GM18907 (cell line): Measurements from ENCODE around the gene TIMMDC1.
A peak's percentile ranks its signal among the peaks of the same experiment; 100 is the strongest.
"Not testable (repeated sequence)": the region's sequence is repeated elsewhere in the genome, so short reads cannot be mapped to it uniquely, and the experiment has no call there.

Source experiments
- ATAC-seq: cut with Tn5 transposase; IDR thresholded peaks from one replicate; pipeline ENCODE4 v1.9.1; 2021; ENCODE audit warnings: mild to moderate bottlenecking, moderate library complexity; ENCODE audit not compliant: unreplicated experiment

TIMMDC1 gene

DNA sequence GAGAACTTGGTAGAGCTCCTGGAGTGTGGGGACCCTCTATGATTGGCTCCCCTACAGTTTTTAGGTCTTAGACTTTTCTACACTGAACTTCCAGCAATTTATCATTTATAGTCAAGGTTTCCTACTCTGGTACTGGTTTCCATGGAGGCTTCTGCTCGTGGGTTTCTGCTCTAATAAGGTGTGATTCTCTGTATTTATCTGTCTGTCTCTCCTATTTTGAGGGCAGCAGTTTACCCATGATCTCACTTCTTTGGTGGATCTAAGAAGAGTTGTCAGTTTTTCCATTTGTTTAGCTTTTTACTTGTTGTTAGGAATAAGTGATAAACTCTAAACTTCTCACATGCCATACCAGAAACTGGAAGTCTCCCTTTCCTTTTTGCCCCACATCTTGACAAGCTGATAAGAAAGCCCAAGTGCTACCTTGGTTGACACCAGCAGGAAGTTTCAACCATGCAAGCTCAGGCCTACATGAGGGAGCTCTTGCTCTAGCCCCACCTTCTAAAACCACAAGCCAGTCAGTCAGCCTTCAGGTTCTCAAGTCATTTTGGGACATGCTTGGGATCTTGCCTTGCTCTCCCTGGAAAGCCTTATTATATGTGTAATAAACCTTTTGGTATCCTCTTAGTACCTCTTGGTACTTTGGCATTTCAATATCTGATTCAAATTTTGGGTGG, 10.0 kb downstream of the TIMMDC1 start:
- peak; percentile 76 for ATAC-seq

DNA sequence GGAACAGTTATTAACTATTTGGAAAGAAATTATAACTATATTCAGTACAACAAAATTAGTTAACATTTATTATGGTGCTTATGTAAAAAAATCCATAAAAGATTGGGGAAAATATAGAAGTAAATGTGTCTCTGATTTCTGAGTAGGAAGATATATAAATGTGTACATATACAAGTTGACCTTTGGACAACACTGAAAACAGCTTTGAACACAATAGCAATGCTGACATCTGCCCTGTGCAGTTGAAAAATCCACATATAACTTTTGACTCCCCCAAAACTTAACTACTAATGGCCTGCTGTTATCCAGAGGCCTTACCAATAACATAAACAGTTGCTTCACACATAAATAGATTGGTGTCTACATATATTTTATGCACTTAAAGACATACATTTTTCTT, 12.3 kb downstream of the TIMMDC1 start:
- ATAC-seq = no peak

DNA sequence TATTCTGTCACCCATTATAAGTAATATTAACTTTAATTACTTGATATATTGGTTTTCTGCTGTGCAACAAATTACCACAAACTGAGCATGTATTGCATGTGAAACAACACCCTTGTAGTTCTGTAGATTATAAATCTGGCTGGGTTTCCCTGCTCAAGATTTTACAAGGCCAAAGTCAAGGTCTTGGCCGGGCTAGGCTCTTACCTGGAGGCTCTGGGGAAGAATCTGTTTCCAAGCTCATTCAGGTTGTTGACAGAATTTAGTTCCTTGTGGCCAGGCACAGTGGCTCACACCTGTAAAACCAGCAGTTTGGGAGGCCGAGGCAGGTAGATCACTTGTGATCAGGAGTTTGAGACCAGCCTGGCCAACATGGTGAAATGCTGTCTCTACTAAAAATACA, 16.3 kb downstream of the TIMMDC1 start:
- ATAC-seq = no peak

DNA sequence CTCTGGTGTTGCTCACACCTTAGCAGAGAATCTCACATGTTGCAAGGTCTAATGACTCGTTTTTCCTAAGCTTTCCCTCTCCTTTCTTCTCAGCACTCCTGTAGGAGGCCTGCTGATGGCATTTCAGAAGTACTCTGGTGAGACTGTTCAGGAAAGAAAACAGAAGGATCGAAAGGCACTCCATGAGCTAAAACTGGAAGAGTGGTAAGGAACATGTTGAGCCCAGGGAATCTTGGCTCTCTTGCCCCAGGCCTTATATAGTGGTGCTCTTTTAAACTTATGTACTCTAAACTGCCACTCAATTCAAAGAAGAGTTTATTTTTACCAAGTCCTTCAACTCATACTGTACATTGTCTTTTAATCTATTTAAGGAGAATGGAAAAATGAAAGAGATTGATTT, 18.8 kb downstream of the TIMMDC1 start:
- no peak for ATAC-seq

GRCh38 chr3:119518026-119518425, 19.7 kb downstream of the TIMMDC1 start:
- ATAC-seq = no peak

DNA sequence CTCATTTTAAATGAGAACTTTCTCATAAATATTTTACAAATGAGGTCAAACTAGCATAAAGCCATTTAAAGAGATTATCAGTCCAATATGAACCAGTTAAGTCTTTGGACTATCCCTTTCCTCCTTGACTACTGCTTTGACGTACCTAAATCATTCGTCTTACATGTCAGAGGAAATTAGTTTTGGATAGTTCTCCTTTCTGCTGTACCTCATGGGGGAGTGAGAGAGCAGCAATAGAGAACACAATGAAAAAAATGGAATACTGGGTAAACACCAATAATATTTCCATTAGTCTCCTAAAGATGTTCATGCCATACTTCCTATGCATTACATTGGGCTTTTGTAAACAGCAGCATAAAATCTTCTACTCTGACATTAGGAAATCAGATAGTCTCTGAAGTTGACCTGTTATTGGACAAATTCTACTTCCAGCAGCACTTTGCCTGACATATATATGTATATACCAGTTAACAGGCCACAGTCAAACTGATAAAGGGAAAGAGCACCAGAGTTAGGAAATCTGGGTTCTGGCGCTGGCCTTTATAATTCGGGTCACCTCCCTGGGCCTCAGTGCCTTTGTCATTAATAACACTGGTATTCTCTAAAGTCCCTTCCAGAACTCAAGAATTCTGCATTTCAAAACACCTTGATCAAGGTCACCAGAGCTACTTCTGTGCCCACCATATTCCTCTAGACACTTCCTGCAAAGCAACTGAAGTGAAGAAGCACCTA, 26.8 kb downstream of the TIMMDC1 start:
- no peak for ATAC-seq

GRCh38 chr3:119527714-119528113, 29.4 kb downstream of the TIMMDC1 start:
- ATAC-seq = no peak

DNA sequence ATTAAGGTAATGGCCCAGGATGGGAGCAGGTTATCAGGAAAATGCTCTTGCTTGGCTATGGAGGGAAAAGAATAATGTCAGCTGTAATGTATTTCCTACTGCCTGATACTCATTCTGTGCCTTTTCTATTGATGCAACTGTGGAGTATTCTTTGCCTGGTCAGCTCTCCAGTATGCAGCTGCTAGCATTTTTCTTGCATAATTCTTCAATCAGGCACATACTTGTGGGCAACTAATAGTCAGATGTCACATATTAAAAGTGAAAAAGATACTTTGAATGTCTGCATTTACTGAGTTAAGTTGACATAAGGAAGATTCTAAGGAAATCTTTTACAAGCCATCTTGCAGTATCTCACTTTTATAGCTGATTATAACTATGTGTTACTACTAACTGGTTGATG, 31.5 kb downstream of the TIMMDC1 start:
- no peak for ATAC-seq

GRCh38 chr3:119530456-119530855, 32.1 kb downstream of the TIMMDC1 start:
- ATAC-seq = no peak

- ATAC-seq = no peak
Measured at GRCh38 chr3:119531151-119531550, 32.8 kb downstream of the TIMMDC1 start.

DNA sequence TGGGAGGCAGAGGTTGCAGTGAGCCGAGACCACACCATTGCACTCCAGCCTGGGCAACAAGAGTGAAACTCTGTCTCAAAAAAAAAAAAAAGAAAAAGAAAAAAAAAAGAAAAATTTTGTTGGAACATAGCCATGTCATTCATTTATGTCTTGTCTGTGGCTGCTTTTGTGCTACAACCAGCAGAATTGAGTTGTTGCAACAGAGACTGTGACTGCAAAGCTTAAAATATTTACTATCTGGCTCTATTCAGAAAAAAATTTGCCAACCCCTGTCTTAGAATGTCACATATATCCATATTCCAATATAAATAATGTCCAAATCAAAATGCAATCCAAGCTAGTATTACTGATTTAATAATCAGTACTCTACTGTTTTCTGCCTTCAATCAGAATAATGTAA, 35.9 kb downstream of the TIMMDC1 start:
- no peak for ATAC-seq

DNA sequence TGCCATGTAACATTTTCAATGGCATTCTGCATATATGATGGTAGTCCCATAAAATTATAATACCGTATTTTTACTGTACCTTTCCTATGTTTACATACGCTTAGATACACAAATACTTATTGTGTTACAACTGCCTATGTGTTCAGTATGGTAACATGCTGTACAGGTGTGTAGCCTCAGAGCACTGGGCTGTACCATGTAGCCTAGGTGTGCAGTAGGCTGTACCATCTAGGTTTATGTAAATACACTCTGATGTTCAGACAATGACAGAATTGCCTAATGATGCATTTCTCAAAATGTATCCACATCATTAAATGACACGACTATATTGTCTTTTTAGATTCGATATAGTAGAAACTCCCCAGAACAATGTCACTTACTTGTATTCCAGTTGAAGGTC, 38.4 kb downstream of the TIMMDC1 start:
- ATAC-seq = no peak

- ATAC-seq = no peak
Measured at GRCh38 chr3:119538772-119539171, 40.4 kb downstream of the TIMMDC1 start.

DNA sequence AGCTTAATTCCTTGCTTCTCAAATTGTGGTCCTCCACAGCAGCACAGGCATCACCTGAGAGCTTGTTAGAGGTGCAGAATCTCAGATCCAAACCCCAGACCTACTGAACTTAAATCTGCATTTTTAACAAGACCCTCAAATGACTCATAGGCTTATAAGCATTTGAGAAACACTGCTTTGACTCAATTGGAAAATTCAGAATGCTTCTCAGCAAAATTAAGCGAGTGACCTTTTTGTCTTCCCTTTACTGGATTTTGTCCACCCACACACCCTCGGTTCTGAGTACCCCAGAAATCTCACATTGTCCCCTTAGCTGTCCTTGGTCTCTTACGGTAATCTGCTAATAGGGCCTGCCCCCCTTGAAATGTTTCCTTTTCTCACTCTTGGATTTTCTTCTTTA, 43.2 kb downstream of the TIMMDC1 start:
- no peak for ATAC-seq

GRCh38 chr3:119542168-119542767, 43.9 kb downstream of the TIMMDC1 start:
- peak; percentile 52 for ATAC-seq

DNA sequence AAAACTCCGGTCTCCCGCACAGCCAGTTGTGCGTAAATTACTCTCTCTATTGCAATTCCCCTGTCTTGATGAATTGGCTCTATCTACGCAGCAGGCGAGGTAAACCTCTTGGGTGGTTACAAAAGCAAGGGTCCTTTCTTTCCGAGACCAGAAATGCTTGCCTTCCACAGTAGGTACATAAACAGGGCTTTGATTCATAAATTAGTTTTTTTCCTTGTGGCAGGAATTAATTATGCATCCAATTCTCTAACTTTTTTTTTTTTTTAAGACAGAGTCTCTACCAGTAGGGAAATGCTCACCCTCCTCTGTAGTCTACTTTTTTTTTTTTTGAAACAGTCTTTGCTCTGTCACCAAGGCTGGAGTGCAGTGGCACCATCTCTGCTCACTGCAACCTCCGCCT, 44.8 kb downstream of the TIMMDC1 start:
- no peak for ATAC-seq

- ATAC-seq = no peak
Measured at GRCh38 chr3:119547227-119547626, 48.9 kb downstream of the TIMMDC1 start.

DNA sequence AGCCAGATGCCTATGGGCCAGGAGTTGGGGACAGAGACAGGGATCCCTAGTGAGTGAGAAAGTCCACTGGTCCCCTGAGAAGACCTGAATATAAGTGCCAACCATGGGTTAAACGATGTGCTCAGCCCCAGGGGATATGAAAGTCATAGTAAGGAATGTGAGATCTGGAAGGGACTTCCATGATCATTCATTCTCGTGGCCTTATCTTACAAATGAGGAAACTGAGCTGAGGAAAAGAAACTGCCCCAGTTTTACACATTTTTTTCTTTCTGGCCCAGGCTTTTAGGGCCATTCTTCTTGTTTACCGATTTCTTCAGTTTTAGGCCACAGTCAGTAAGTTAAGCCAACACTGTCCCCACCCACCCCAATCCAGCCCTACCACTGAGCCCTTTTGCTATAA, 50.0 kb downstream of the TIMMDC1 start:
- no peak for ATAC-seq

DNA sequence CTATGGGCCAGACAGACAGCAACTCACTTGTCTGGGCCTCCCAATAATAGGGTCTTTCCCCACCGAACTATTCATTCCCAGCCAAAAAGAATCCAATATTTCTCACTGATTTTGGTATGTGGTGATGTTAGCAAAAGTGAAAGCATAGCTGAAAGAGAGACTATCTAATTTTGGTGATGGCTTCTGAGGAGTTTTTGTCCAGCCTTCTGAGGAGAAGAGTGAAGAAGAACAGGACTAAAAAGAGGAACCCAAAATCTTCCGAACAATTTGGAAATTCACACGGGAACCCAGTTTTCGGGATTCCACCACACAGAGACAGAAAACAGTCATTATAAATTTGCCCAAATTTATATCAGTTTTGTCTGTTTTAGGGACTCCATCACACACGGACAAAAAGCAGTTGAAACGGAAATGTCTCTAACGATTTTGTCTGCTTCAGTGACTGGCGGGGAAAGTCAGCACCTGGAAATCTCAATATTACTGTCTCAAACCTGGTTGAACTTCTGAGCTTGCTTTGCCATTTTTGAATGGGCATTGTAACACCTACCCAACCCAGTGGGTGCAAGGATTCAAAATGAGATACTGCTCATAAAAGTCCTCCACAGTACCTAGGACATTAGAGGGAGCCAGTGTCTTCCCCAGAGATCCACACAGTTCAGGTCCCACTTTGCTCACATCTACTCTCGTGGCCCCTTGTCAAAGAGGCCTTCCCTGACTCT, 52.0 kb downstream of the TIMMDC1 start:
- ATAC-seq = peak; percentile 40

DNA sequence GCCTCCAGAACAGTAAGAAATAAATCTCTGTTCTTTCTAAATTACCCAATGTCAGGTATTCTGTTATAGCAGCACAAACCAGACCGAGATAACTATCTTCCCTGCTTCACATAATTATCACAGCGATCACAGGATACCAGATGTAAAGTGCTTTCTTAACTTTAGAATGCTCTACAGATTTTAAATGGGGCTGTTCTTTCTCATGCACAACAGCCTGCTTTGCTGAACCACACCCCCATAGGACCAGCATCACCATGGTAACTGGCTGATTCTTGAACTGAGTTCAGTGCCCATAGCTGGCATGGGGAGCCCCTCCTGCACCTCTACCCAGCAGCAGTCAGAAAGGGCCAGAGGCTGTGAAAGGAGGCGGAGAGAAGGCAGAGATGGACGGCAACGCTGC, 53.3 kb downstream of the TIMMDC1 start:
- ATAC-seq = no peak

DNA sequence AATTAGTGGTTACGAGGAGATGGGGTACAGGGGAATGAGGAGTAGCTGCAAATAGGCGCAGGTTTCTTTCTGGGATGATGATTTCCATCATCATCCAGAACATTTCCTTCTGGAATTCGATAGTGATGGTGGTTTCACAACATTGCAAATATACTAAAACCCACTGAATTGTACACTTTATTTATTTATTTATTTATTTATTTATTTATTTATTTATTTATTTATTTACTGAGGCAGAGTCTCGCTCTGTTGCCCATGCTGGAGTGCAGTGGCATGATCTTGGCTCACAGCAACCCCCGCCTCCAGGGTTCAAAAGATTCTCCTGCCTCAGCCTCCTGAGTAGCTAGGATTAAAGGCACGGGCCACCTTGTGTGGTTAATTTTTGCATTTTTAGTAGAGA, 54.6 kb downstream of the TIMMDC1 start:
- not testable (repeated sequence) for ATAC-seq
